Vagina (tissue), 2 donors: ENCODE measurements around the gene ZC3HAV1L. TPM values are rescaled to one million over a fixed set of nuclear protein-coding genes. Genes with fewer than 3 reads are reported as not detected.
A peak's percentile ranks its signal among the peaks of the same experiment; 100 is the strongest.

ENCODE experiments used
- DNase-seq, 2 donors: peaks; one replicate each; pipeline ENCODE4 v3.0.0-alpha.2; 2017; ENCODE audit errors: extremely low spot score in 2 of 2
- H3K27ac ChIP-seq: fragments of 200-600 bp; sonication (generic); one replicate; pipeline ENCODE4 v1.5.1; 2019
- H3K27me3 ChIP-seq: fragments of 200-600 bp; sonication (generic); one replicate; pipeline ENCODE4 v1.5.1; 2019
- H3K36me3 ChIP-seq, 2 donors: fragments of 200-600 bp; sonication (generic); one replicate each; pipeline ENCODE4 v1.5.1; 2017 to 2019
- H3K4me1 ChIP-seq: fragments of 200-600 bp; sonication (generic); one replicate; pipeline ENCODE4 v1.5.1; 2019
- H3K4me3 ChIP-seq, 2 donors: fragments of 200-600 bp; sonication (generic); 1 replicate in 1 of 2; 2 replicates in 1 of 2; pipeline ENCODE4 v1.5.1; 2016 to 2019
- H3K9me3 ChIP-seq: fragments of 200-600 bp; sonication (generic); one replicate; pipeline ENCODE4 v1.5.1; 2019
- POLR2A ChIP-seq, 2 donors: fragments of 450-650 bp; IDR thresholded peaks; one replicate each; pipeline ENCODE4 v1.6.1; 2017; ENCODE audit warnings: antibody characterized with exemption in 2 of 2, mild to moderate bottlenecking in 2 of 2, moderate library complexity in 2 of 2
- POLR2AphosphoS5 ChIP-seq, 2 donors: sonication (generic); formaldehyde crosslinking; IDR thresholded peaks; one replicate each; pipeline ENCODE4 v1.9.0; 2017; ENCODE audit warnings: antibody characterized with exemption in 2 of 2, mild to moderate bottlenecking in 2 of 2, low read depth in 1 of 2; ENCODE audit not compliant: insufficient read depth in 1 of 2
- intact Hi-C: fragments of 100-400 bp; cut with DNase I; formaldehyde crosslinking; loops from one replicate; pipeline ENCODE4 v1.15.1; 2023
- total RNA-seq: library from RNA; depleted of rRNA; stranded (reverse); fragments of >200 nt; gene quantifications from one replicate; pipeline ENCODE4 v1.2.3, GENCODE V29; 2016
- TF ChIP-seq, protein P1 (sequence below), 3 experiments: fragments of 450-650 bp in 2 of 3; fragments of 200-600 bp in 1 of 3; sonication (generic) in 1 of 3; IDR thresholded peaks; one replicate each; pipeline ENCODE4 v1.5.1; 2017 to 2019; ENCODE audit warnings: antibody characterized with exemption in 3 of 3, mild to moderate bottlenecking in 2 of 3, moderate library complexity in 2 of 3

The ZC3HAV1L gene, protein sequence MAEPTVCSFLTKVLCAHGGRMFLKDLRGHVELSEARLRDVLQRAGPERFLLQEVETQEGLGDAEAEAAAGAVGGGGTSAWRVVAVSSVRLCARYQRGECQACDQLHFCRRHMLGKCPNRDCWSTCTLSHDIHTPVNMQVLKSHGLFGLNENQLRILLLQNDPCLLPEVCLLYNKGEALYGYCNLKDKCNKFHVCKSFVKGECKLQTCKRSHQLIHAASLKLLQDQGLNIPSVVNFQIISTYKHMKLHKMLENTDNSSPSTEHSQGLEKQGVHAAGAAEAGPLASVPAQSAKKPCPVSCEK
- total RNA-seq = 55.7 TPM

DNA sequence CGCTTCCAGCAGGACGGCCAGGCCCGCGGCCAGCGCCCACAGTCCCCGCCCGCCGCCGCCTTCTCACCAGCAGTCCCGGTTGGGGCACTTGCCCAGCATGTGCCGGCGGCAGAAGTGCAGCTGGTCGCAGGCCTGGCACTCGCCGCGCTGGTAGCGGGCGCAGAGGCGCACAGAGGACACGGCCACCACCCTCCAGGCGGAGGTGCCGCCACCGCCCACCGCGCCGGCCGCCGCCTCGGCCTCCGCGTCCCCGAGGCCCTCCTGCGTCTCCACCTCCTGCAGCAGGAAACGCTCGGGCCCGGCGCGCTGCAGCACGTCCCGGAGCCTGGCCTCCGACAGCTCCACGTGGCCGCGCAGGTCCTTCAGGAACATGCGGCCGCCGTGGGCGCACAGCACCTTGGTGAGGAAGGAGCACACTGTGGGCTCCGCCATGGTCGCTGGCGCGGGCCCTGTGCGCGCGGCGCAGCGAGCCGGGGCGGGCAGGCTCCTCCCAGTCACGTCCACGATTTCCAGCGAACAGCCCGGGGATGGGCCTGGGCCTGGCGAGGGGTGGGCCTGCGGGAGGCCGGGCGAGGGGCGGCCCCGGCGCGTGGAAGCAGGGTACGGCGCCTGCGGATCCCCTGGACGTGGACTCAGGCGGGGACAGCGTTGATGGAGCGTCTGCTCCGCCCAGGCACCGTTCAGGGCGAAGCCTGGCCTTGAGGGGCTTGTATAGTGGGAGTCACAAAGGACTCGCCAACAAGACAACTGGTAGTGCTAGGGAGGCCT is at the start of gene ZC3HAV1L:
Gene ZC3HAV1L, minus strand, starts transcription at position 457 of the 768 bp plus-strand sequence. Its CDS starts 25 bp downstream, at position 432.
- intact Hi-C loops = no loop called here
- Histone ChIP-seq H3K27ac (peak within 1 kb of the TSS; percentile 77), H3K36me3 (peaks cover 0 to 9% of the 10 kb centered on the region in 2 donors), H3K4me1 (peaks cover 27% of the 10 kb centered on the region), H3K9me3 (no peaks in the 10 kb centered on the region), H3K27me3 (no peaks in the 10 kb centered on the region), H3K4me3 (peak within 1 kb of the TSS; percentile 82 to 84)
- TF ChIP-seq, protein P1, sequence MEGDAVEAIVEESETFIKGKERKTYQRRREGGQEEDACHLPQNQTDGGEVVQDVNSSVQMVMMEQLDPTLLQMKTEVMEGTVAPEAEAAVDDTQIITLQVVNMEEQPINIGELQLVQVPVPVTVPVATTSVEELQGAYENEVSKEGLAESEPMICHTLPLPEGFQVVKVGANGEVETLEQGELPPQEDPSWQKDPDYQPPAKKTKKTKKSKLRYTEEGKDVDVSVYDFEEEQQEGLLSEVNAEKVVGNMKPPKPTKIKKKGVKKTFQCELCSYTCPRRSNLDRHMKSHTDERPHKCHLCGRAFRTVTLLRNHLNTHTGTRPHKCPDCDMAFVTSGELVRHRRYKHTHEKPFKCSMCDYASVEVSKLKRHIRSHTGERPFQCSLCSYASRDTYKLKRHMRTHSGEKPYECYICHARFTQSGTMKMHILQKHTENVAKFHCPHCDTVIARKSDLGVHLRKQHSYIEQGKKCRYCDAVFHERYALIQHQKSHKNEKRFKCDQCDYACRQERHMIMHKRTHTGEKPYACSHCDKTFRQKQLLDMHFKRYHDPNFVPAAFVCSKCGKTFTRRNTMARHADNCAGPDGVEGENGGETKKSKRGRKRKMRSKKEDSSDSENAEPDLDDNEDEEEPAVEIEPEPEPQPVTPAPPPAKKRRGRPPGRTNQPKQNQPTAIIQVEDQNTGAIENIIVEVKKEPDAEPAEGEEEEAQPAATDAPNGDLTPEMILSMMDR (IDR thresholded peaks at IDR 0.05) = no peak
- TF ChIP-seq POLR2A (IDR thresholded peaks at IDR 0.05) = peak in 1 of 2 donors; percentile 29
- peak in 1 of 2 donors; percentile 37 for TF ChIP-seq POLR2AphosphoS5 (IDR thresholded peaks at IDR 0.05; ENCODE audit: insufficient read depth in 1 of 2, low read depth in 1 of 2)
- DNase-seq = no peak

DNA sequence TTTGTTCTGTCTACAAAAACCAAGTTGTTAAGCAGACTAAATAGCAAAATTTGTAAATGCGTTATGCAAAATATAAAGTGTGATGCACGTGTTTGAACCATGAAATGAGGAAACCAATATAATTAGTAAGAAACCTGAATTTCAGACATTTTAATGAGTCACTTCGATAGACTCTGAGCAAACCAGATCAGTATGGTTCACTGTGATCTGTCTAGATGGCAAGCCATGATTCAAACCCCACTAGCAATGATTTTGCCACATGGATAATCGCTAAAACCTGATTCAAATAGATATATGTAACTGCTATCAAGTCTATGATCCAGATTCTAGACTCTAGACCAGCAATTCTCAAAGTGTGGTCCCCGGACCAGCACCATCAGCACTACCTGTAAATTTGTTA is 48.9 kb upstream of the ZC3HAV1L start:
- no peaks in the 10 kb centered on the region for H3K4me1 ChIP-seq
- TF ChIP-seq, protein P1 (IDR thresholded peaks at IDR 0.05) = no peak
- TF ChIP-seq POLR2A (IDR thresholded peaks at IDR 0.05) (no peak), POLR2AphosphoS5 (IDR thresholded peaks at IDR 0.05; ENCODE audit: insufficient read depth in 1 of 2, low read depth in 1 of 2) (no peak)
- intact Hi-C loops = no loop called here
- H3K27ac ChIP-seq = no peak overlapping the region
- no peaks in the 10 kb centered on the region for H3K27me3 ChIP-seq
- DNase-seq = no peak
- no peak overlapping the region for H3K4me3 ChIP-seq
- H3K9me3 ChIP-seq = no peaks in the 10 kb centered on the region
- H3K36me3 ChIP-seq = peaks cover 3 to 74% of the 10 kb centered on the region in 2 donors

DNA sequence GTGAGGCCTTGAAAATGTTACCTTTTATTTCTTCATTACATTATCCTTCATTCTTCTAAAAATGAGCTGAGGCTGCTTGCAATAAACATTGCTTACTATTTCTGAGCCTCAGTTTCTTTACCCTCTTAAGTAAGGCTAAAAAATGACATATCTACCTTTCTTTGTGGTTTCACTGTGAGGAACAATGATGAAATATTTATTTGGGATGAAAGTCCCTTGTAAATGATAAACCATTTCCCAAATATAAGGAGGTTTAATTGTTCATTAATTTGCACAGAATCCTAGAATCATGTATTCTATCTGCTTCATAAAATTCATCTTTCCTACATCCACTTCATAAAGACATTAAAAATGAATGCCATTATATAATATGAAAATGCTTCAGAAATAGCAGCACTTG is 45.7 kb upstream of the ZC3HAV1L start:
- H3K4me1 ChIP-seq = no peaks in the 10 kb centered on the region
- TF ChIP-seq, protein P1 (IDR thresholded peaks at IDR 0.05) = no peak
- no peak for TF ChIP-seq POLR2AphosphoS5 (IDR thresholded peaks at IDR 0.05; ENCODE audit: insufficient read depth in 1 of 2, low read depth in 1 of 2)
- H3K27ac ChIP-seq = no peak overlapping the region
- no peaks in the 10 kb centered on the region for H3K27me3 ChIP-seq
- H3K36me3 ChIP-seq = peaks cover 0 to 83% of the 10 kb centered on the region in 2 donors
- intact Hi-C loops = no loop called here
- no peak overlapping the region for H3K4me3 ChIP-seq
- no peaks in the 10 kb centered on the region for H3K9me3 ChIP-seq
- DNase-seq = no peak

DNA sequence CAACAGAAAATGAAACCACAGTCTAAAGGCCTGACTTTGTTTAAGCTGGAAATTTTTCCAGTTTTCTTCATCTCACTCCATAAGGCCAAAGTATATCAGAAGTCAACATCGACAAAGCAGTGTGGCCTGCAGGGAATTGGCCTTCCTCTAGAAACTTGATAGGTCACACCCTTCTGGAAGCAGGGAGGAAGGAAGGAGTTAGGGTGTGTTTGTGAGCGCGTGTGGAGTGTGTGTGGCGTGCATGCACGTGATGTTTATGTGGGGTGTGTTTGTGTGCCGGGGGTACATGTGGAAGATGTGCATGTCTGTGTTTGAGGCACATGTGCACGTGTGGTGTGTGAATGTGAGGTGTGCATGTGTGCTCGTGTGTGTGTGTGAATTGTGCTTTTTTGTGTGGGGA is 45.1 kb upstream of the ZC3HAV1L start:
- Histone ChIP-seq H3K36me3 (peaks cover 0 to 83% of the 10 kb centered on the region in 2 donors), H3K4me3 (no peak overlapping the region), H3K4me1 (no peaks in the 10 kb centered on the region), H3K27ac (peak overlapping the region; percentile 15), H3K9me3 (no peaks in the 10 kb centered on the region), H3K27me3 (no peaks in the 10 kb centered on the region)
- intact Hi-C loops = no loop called here
- DNase-seq = no peak
- TF ChIP-seq POLR2AphosphoS5 (IDR thresholded peaks at IDR 0.05; ENCODE audit: insufficient read depth in 1 of 2, low read depth in 1 of 2) = no peak
- TF ChIP-seq, protein P1 (IDR thresholded peaks at IDR 0.05) = no peak
- no peak for TF ChIP-seq POLR2A (IDR thresholded peaks at IDR 0.05)
